Neural cell (in vitro differentiated cells): ENCODE measurements around the gene FBXO2. TPM values are rescaled to one million over a fixed set of nuclear protein-coding genes. Genes with fewer than 3 reads are reported as not detected.
A peak's percentile ranks its signal among the peaks of the same experiment; 100 is the strongest.

Experiments used
- H2AFZ ChIP-seq: fragments of 200-600, 300-800 bp; sonication (generic), shearing (Covaris generic); 2 replicates; pipeline ENCODE4 v1.6.0; 2014; ENCODE audit warnings: low read depth, mild to moderate bottlenecking, antibody characterized with exemption, low read length, moderate library complexity
- H3F3A ChIP-seq: fragments of 200-600 bp; shearing (Covaris generic); 2 replicates; pipeline ENCODE4 v1.6.1; 2016; ENCODE audit warnings: mild to moderate bottlenecking, moderate library complexity, mixed read lengths, antibody characterized with exemption, low read length; ENCODE audit not compliant: insufficient read depth, poor library complexity, severe bottlenecking
- H3K27ac ChIP-seq: fragments of 200-600, 300-800 bp; sonication (generic), shearing (Covaris generic); 2 replicates; pipeline ENCODE4 v1.5.1; 2014; ENCODE audit warnings: mild to moderate bottlenecking, low read length, moderate library complexity
- H3K27me3 ChIP-seq: fragments of 300-800, 200-600 bp; sonication (generic), shearing (Covaris generic); 2 replicates; pipeline ENCODE4 v1.6.0; 2014; ENCODE audit warnings: mild to moderate bottlenecking, low read depth, low read length, moderate library complexity; ENCODE audit not compliant: insufficient read depth
- H3K36me3 ChIP-seq: fragments of 300-800, 200-600 bp; sonication (generic), shearing (Covaris generic); 2 replicates; pipeline ENCODE4 v1.5.1; 2014; ENCODE audit warnings: mild to moderate bottlenecking, antibody characterized with exemption, low read length, moderate library complexity; ENCODE audit not compliant: insufficient read depth
- H3K4me2 ChIP-seq: fragments of 300-800, 200-600 bp; sonication (generic), shearing (Covaris generic); 2 replicates; pipeline ENCODE4 v1.6.0; 2014; ENCODE audit warnings: mild to moderate bottlenecking, low read length
- H3K4me3 ChIP-seq: fragments of 300-800, 200-600 bp; sonication (generic), shearing (Covaris generic); 2 replicates; pipeline ENCODE4 v1.5.1; 2014; ENCODE audit warnings: mild to moderate bottlenecking, low read length, moderate library complexity
- H3K79me2 ChIP-seq: fragments of 200-600 bp; shearing (Covaris generic); replicated peaks from 2 replicates; pipeline ENCODE4 v1.6.0; 2014; ENCODE audit warnings: mild to moderate bottlenecking, low read length, moderate library complexity; ENCODE audit not compliant: insufficient read depth
- H3K9ac ChIP-seq: fragments of 300-800, 200-600 bp; sonication (generic), shearing (Covaris generic); 2 replicates; pipeline ENCODE4 v1.6.1; 2016; ENCODE audit warnings: mild to moderate bottlenecking, low read length, mixed read lengths
- H3K9me2 ChIP-seq: fragments of 200-600 bp; shearing (Covaris generic); 2 replicates; pipeline ENCODE4 v1.6.1; 2016; ENCODE audit warnings: mild to moderate bottlenecking, low read length, mixed read lengths; ENCODE audit not compliant: insufficient read depth
- H3K9me3 ChIP-seq: fragments of 200-600, 300-800 bp; sonication (generic), shearing (Covaris generic); 2 replicates; pipeline ENCODE4 v1.6.1; 2016; ENCODE audit warnings: mild to moderate bottlenecking, mixed run types, low read length, moderate library complexity, mixed read lengths
- H4K20me1 ChIP-seq: fragments of 200-600 bp; shearing (Covaris generic); 2 replicates; pipeline ENCODE4 v1.6.1; 2016; ENCODE audit warnings: mild to moderate bottlenecking, mixed run types; ENCODE audit not compliant: insufficient read depth
- EP300 ChIP-seq: fragments of 450-650 bp; conservative IDR thresholded peaks from 2 replicates; pipeline ENCODE4 v1.6.1; 2014; ENCODE audit warnings: antibody characterized with exemption, mild to moderate bottlenecking, moderate library complexity; ENCODE audit not compliant: poor library complexity, severe bottlenecking
- EZH2 ChIP-seq: fragments of 200-600, 300-800 bp; shearing (Covaris generic), sonication (generic); IDR thresholded peaks from 2 replicates; pipeline ENCODE4 v1.6.1; 2014; ENCODE audit warnings: antibody characterized with exemption, low read length, borderline replicate concordance, mild to moderate bottlenecking; ENCODE audit not compliant: insufficient read depth, poor library complexity, severe bottlenecking
- MXI1 ChIP-seq: fragments of 450-650 bp; conservative IDR thresholded peaks from 2 replicates; pipeline ENCODE4 v1.6.1; 2014; ENCODE audit warnings: antibody characterized with exemption, mild to moderate bottlenecking; ENCODE audit not compliant: poor library complexity, severe bottlenecking
- POLR2AphosphoS5 ChIP-seq: IDR thresholded peaks from 2 replicates; pipeline ENCODE4 v1.6.1; 2012
- RAD21 ChIP-seq: fragments of 450-650 bp; conservative IDR thresholded peaks from 2 replicates; pipeline ENCODE4 v1.6.1; 2014; ENCODE audit warnings: antibody characterized with exemption, mild to moderate bottlenecking, moderate library complexity
- SMC3 ChIP-seq: fragments of 450-650 bp; conservative IDR thresholded peaks from 2 replicates; pipeline ENCODE4 v1.6.1; 2014; ENCODE audit warnings: antibody characterized with exemption, mild to moderate bottlenecking, moderate library complexity; ENCODE audit not compliant: poor library complexity
- TAF1 ChIP-seq: IDR thresholded peaks from 2 replicates; pipeline ENCODE4 v1.6.1; 2012; ENCODE audit warnings: low read depth
- polyA minus RNA-seq: library from RNA; depleted of rRNA, polyadenylated mRNA; stranded (reverse); fragments of >200 nt; gene quantifications from 2 replicates; pipeline ENCODE4 v1.2.3, GENCODE V29; 2014
- polyA plus RNA-seq: library from polyadenylated mRNA; depleted of rRNA; stranded (reverse); fragments of >200 nt; gene quantifications from 2 replicates; pipeline ENCODE4 v1.2.3, GENCODE V29; 2014
- TF ChIP-seq, protein P1 (sequence below): IDR thresholded peaks from 2 replicates; pipeline ENCODE4 v1.6.1; 2012; ENCODE audit warnings: borderline replicate concordance
- TF ChIP-seq, protein P2 (sequence below): fragments of 450-650 bp; IDR thresholded peaks from 2 replicates; pipeline ENCODE4 v1.5.1; 2014; ENCODE audit warnings: antibody characterized with exemption, mild to moderate bottlenecking, moderate library complexity; ENCODE audit not compliant: poor library complexity, severe bottlenecking

The FBXO2 gene, protein sequence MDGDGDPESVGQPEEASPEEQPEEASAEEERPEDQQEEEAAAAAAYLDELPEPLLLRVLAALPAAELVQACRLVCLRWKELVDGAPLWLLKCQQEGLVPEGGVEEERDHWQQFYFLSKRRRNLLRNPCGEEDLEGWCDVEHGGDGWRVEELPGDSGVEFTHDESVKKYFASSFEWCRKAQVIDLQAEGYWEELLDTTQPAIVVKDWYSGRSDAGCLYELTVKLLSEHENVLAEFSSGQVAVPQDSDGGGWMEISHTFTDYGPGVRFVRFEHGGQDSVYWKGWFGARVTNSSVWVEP
- polyA plus RNA-seq, result 16.6 and 24.7 TPM in 2 replicates
- polyA minus RNA-seq, result 6.8 and 8.3 TPM in 2 replicates

DNA sequence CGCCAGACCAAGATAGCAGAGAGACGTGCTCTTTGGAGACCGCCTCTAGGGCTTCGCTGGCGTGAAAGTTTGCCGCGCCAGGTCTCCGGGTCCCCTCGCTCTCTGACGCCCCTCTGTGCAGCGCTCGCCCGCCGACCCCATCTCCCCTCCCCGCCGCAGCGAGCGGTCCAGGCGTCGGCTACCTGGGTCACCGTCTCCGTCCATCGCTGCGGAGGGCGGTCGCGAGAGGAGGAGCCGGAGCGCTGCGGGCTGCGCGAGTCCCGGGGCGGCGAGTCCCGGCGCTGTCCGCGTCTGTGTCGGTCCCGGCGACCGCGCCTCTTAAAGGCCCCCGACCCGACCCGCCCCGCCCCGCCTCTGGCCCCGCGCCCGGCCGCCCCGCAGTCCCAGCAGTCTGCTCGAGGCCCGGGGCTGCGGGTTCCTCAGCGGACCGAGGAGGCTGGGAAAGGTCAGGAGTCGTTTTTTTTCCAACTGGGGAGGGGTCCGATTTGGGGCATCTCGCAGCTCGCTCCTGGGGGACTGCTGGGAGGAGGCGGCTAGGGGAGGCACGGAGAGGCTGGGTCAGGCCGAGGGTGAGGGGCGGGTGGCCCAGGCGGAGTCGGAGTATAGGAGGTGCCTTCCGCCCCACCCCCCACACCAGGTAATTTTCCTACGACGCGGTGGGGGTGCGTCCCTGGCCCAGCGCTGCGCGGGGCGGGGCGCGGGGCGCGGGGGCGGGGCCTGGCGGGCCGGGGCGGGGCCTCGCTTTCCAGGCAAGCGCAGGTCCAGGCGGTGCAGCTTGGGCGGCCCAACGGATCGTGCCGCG, at the start of gene FBXO2, which contains the start of gene FBXO44:
Gene FBXO2 (minus strand): TSS at position 293 of the 802 bp plus-strand sequence. CDS start 89 bp downstream, at position 204.
Gene FBXO44 (plus strand): TSS at position 741 of the 802 bp plus-strand sequence. CDS start 959 bp downstream, outside the sequence.
- Histone ChIP-seq H3K9me2 (no peaks in the 10 kb centered on the region), H3K36me3 (peaks cover 4% of the 10 kb centered on the region), H3F3A (no peaks in the 10 kb centered on the region), H3K27me3 (no peaks in the 10 kb centered on the region), H3K4me2 (peak within 1 kb of the TSS; percentile 97), H3K4me3 (peak within 1 kb of the TSS; percentile 86), H3K9me3 (no peaks in the 10 kb centered on the region), H3K9ac (peak within 1 kb of the TSS; percentile 78), H3K27ac (no peak within 1 kb of the TSS), H2AFZ (peak within 1 kb of the TSS; percentile 43), H3K79me2 (no peaks in the 10 kb centered on the region), H4K20me1 (no peaks in the 10 kb centered on the region)
- TF ChIP-seq POLR2AphosphoS5 (peak; percentile 69), TAF1 (no peak)

DNA sequence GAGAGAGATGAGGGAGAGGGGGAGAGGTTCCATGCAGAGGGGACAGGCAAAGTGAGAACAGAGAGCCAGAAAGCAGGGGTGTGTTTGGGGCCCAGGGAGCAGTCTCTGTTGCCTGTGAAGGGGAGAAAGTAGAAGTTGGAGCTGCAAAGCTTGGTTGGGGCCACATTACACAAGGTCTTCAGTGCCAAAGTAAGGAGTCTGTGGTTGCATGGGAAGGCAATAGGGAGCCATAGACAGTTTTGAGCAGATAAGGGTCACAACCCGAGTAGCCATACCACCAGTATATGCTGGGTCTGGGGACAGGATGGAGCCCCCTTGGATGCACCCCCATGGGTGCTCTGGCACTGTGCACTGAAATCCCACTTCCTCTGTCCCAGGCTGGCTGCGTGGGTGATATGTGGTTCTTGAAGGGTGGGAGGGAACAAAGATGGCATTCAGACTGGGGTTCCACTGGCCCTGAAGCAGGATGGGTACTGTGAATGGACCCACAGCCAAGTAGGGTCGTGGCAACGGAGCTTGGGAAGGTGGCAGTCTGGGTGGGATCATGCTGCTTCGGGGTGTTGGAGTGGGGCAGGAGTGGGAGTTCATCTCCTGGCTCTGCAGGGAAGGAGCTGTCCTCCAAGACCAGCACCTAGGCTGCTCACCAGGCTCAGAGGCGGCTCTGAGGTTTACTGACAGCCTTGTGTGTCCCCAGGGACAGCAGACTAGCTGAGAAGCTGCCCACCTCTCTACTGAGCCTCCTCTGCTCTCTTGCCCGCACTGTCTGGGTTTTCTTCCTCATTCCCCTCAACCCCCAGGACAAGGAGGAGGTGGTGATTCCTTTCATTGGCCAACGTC, 49.3 kb upstream of the FBXO2 start:
- Histone ChIP-seq H3K79me2 (peaks cover 4% of the 10 kb centered on the region), H3K4me2 (no peak overlapping the region), H3K9me3 (no peaks in the 10 kb centered on the region), H2AFZ (no peak overlapping the region), H3K9me2 (no peaks in the 10 kb centered on the region), H3F3A (no peaks in the 10 kb centered on the region), H3K9ac (no peak overlapping the region), H3K36me3 (no peaks in the 10 kb centered on the region), H3K4me3 (peak overlapping the region; percentile 1), H3K27me3 (no peaks in the 10 kb centered on the region), H3K27ac (no peak overlapping the region), H4K20me1 (no peaks in the 10 kb centered on the region)
- TF ChIP-seq, protein P1, sequence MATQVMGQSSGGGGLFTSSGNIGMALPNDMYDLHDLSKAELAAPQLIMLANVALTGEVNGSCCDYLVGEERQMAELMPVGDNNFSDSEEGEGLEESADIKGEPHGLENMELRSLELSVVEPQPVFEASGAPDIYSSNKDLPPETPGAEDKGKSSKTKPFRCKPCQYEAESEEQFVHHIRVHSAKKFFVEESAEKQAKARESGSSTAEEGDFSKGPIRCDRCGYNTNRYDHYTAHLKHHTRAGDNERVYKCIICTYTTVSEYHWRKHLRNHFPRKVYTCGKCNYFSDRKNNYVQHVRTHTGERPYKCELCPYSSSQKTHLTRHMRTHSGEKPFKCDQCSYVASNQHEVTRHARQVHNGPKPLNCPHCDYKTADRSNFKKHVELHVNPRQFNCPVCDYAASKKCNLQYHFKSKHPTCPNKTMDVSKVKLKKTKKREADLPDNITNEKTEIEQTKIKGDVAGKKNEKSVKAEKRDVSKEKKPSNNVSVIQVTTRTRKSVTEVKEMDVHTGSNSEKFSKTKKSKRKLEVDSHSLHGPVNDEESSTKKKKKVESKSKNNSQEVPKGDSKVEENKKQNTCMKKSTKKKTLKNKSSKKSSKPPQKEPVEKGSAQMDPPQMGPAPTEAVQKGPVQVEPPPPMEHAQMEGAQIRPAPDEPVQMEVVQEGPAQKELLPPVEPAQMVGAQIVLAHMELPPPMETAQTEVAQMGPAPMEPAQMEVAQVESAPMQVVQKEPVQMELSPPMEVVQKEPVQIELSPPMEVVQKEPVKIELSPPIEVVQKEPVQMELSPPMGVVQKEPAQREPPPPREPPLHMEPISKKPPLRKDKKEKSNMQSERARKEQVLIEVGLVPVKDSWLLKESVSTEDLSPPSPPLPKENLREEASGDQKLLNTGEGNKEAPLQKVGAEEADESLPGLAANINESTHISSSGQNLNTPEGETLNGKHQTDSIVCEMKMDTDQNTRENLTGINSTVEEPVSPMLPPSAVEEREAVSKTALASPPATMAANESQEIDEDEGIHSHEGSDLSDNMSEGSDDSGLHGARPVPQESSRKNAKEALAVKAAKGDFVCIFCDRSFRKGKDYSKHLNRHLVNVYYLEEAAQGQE, result no peak
- TF ChIP-seq SMC3 (no peak), EZH2 (no peak), POLR2AphosphoS5 (no peak), RAD21 (no peak), EP300 (no peak), MXI1 (no peak), TAF1 (no peak)
- TF ChIP-seq, protein P2, sequence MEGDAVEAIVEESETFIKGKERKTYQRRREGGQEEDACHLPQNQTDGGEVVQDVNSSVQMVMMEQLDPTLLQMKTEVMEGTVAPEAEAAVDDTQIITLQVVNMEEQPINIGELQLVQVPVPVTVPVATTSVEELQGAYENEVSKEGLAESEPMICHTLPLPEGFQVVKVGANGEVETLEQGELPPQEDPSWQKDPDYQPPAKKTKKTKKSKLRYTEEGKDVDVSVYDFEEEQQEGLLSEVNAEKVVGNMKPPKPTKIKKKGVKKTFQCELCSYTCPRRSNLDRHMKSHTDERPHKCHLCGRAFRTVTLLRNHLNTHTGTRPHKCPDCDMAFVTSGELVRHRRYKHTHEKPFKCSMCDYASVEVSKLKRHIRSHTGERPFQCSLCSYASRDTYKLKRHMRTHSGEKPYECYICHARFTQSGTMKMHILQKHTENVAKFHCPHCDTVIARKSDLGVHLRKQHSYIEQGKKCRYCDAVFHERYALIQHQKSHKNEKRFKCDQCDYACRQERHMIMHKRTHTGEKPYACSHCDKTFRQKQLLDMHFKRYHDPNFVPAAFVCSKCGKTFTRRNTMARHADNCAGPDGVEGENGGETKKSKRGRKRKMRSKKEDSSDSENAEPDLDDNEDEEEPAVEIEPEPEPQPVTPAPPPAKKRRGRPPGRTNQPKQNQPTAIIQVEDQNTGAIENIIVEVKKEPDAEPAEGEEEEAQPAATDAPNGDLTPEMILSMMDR, result no peak
